Pons (tissue), 1 donor: ENCODE measurements around the gene CHAT.

ENCODE experiments used
- DNase-seq: peaks from one replicate; pipeline ENCODE4 v3.0.0-alpha.2; 2016; ENCODE audit warnings: low spot score

The CHAT gene

DNA sequence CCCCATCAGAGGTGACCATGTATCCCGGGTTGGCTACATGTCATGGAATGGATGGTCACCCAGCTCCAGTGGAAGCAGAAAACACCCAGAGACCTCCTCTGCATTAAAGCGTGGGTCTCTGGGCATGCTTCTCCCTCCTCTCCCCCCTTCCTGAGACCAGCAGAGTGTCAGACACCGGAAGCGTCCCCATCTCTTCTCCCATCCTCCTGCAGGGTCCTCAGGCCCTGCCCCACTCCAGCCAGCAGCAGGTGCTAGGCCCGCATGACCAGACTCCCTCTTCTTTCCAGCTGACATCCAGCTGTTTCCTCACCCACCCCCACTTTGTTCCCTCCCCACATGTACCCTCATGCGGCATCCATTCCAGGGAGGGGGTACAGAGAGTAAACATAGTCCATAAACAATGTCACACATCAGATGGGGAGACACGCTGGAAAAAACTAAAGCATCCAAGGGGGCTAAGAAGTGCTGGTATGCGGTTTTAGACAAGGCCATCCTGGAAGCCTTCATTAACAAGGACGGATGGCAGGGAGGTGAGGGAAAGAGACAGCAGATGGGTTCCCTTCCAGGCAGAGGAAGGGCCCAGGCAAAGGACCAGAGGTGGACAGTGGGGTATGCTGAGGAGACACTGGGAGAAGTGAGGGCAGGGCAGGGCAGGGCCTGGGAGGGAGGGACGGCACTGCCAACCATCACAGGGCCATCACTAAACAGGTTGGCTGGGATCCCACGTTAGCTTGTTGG lies 16.2 kb upstream of the CHAT start:
- DNase-seq: no peak

GRCh38 chr10:49598164-49598856 lies 15.5 kb upstream of the CHAT start:
- DNase-seq: no peak

- no peak for DNase-seq
These were observed 14.9 kb upstream of the CHAT start for GRCh38 chr10:49598986-49599385.

GRCh38 chr10:49599546-49599945 lies 14.3 kb upstream of the CHAT start:
- no peak for DNase-seq

- no peak for DNase-seq
These were observed 13.8 kb upstream of the CHAT start for GRCh38 chr10:49600046-49600445.

- no peak for DNase-seq
These were observed 12.9 kb upstream of the CHAT start for GRCh38 chr10:49600781-49601400.

DNA sequence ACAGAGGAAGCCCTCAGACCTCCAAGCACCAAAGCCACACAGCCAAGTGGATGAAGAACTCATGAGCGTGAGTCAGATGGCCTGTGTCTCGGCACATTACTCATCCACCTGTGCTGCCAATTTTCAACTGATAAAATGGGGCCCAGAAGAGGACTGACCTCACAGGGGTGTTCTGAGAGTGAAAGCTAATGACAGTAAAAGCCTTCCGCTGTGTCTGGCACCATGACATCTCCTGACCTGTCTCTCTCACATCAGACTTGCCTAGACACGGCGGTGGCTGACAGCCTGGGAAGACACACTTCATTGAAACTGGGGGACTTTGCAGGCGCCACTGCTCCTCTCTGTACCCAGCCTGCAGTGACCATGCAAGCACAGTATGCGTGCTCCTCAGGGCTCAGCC lies 12.0 kb upstream of the CHAT start:
- DNase-seq: no peak

- no peak for DNase-seq
These were observed 11.3 kb upstream of the CHAT start for GRCh38 chr10:49602380-49603023.

- DNase-seq: no peak
These were observed 8.5 kb upstream of the CHAT start for GRCh38 chr10:49605216-49605938.

- DNase-seq: no peak
These were observed 7.8 kb upstream of the CHAT start for GRCh38 chr10:49605939-49606509.

DNA sequence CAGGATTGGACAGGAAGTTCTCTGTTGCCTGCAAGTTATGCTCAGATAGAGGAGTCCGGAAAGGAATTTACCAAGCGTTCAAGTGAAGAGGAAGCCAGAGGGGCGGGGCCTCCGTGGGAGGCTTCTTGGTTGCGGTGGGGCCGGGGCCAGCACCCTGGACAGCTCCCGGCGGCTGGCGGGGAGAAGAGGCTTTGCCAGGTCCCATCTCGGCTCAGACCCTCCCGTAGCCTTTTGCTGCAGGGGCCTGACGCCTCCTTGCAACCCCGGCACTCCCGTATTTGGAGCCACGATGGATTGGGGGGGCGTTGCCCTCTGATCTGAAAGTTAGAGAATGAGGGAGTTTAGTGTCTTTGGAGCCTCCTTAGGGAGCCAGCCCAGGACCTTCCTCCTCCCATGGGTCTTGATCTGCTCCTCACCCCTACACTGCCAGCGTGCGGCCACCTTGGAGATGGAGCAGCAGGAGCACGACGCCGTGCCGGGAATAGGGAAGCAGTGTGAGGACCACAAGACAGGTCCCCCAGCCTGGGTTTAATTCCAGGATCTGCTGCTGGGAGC lies 6.8 kb upstream of the CHAT start:
- peak; percentile 23 for DNase-seq

- no peak for DNase-seq
These were observed 5.5 kb upstream of the CHAT start for GRCh38 chr10:49608166-49609005.

DNA sequence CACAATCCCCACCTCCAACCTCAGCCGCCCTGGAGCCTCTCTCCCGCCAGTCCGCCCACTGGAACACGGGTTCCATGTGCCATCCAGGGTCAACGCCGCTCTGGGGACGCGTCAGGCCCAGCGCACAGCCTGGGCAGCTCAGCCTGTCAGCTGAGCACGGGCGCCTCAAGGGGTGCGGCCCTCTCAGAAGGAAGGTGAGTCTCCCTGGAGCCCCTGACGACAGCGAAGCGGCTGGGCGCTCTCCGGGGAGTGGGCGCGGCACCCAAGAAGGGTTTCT lies 4.9 kb upstream of the CHAT start:
- no peak for DNase-seq

DNA sequence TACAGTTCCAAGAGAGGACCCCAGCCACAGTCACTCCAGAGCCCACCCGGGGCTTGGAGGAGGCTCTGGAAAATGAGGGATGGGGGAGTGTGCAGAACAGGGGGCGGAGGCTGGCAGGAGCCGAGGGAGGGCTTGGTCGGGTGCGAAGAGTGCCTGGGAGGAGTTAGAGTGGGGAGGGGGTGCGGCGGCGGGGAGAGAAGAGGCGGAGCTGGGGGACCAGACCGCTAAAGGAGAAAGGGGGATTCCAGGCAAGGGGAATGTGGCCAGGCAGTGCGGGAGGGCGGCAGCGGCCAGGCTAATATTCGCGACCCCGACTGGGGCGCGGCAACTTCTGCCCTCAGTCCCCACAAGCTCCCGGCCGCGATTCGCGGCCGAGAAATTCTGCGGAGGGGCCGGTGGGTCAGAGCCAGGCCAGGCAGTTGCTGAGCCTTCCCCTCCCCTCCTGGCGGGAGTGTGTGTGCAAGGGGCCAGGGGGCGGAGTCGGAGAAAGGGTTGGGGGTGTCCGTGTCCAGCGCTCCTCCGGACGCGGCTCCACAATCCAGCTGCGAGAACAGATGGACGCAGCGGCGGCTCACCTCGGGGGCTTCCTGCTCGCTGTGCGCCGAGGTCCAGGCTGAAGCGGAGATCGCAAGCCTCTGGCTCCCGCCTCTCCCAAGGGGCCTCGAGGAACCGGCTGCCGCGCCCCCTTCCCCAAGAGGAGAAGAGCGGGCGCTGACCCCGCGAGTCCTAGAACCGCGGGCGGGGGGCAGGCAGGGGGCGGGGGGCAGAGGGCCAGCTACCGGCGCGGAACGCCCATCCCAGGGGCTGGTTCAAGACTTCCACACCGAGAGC lies 4.3 kb upstream of the CHAT start:
- no peak for DNase-seq

- no peak for DNase-seq
These were observed 3.8 kb upstream of the CHAT start, which contains the start of gene SLC18A3 for GRCh38 chr10:49610114-49610457. Gene SLC18A3 (plus strand): TSS chr10:49610310. CDS start chr10:49610741, 431 bp downstream.

GRCh38 chr10:49610458-49611165 lies 3.2 kb upstream of the CHAT start:
- DNase-seq: no peak

DNA sequence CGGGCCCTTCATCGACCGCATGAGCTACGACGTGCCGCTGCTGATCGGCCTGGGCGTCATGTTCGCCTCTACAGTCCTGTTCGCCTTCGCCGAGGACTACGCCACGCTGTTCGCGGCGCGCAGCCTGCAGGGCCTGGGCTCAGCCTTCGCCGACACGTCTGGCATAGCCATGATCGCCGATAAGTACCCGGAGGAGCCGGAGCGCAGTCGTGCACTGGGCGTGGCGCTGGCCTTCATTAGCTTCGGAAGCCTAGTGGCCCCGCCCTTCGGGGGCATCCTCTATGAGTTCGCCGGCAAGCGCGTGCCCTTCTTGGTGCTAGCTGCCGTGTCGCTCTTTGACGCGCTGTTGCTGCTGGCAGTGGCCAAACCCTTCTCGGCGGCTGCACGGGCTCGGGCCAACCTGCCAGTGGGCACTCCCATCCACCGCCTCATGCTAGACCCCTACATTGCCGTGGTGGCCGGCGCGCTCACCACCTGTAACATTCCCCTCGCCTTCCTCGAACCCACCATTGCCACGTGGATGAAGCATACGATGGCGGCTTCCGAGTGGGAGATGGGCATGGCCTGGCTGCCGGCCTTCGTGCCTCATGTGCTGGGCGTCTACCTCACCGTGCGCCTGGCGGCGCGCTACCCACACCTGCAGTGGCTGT lies 2.5 kb upstream of the CHAT start:
- DNase-seq: no peak

DNA sequence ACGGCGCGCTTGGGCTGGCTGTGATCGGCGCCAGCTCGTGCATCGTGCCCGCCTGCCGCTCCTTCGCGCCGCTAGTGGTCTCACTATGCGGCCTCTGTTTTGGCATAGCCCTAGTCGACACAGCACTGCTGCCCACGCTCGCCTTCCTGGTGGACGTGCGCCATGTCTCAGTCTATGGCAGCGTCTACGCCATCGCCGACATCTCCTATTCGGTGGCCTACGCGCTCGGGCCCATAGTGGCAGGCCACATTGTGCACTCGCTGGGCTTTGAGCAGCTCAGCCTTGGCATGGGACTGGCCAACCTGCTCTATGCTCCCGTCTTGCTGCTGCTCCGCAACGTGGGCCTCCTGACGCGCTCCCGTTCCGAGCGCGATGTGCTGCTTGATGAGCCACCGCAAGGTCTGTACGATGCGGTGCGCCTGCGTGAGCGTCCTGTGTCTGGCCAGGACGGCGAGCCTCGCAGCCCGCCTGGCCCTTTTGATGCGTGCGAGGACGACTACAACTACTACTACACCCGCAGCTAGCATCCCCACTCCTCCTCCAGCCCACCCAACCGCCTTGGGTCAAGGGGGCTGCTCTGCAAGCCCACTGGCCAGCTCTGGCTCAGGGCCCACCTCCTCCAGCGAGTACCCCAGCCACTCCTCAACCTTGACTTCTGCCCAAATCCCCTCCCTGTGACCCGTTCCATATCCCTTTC lies 1.9 kb upstream of the CHAT start:
- DNase-seq: no peak
